Spleen (tissue), 11 donors: ENCODE data around the gene DYNLT1. TPM values are rescaled to one million over a fixed set of nuclear protein-coding genes. Genes with fewer than 3 reads are reported as not detected.
A peak's percentile ranks its signal among the peaks of the same experiment; 100 is the strongest.

Source experiments
- DNase-seq: peaks from one replicate; pipeline ENCODE4 v3.0.0-alpha.2; 2020
- H3K27ac ChIP-seq, 8 donors: fragments of 200-600 bp; sonication (generic) in 7 of 8; 1 replicate in 4 of 8; 2 replicates in 4 of 8; pipeline versions ENCODE4 v1.5.0 to v1.8.0; 2016 to 2021; ENCODE audit warnings: inconsistent platforms in 4 of 8, mild to moderate bottlenecking in 4 of 8, moderate library complexity in 1 of 8
- H3K27me3 ChIP-seq, 7 donors: fragments of 200-600 bp; sonication (generic) in 6 of 7; replicated peaks in 1 of 7; 1 replicate in 4 of 7; 2 replicates in 3 of 7; pipeline versions ENCODE4 v1.5.0 to v1.8.0; 2016 to 2021; ENCODE audit warnings: inconsistent platforms in 3 of 7, mild to moderate bottlenecking in 1 of 7
- H3K36me3 ChIP-seq, 6 donors: fragments of 200-600 bp; sonication (generic) in 5 of 6; 1 replicate in 4 of 6; 2 replicates in 2 of 6; pipeline versions ENCODE4 v1.5.0 to v1.8.0; 2016 to 2021; ENCODE audit warnings: inconsistent platforms in 2 of 6
- H3K4me1 ChIP-seq, 6 donors: fragments of 200-600 bp; sonication (generic) in 5 of 6; 1 replicate in 3 of 6; 2 replicates in 3 of 6; pipeline versions ENCODE4 v1.5.0 to v1.8.0; 2016 to 2021; ENCODE audit warnings: inconsistent platforms in 3 of 6
- H3K4me3 ChIP-seq, 8 donors: fragments of 200-600 bp; sonication (generic) in 7 of 8; 1 replicate in 4 of 8; 2 replicates in 4 of 8; pipeline versions ENCODE4 v1.5.0 to v1.8.0; 2016 to 2021; ENCODE audit warnings: inconsistent platforms in 4 of 8, mild to moderate bottlenecking in 4 of 8, moderate library complexity in 2 of 8
- H3K9me3 ChIP-seq, 8 donors: fragments of 200-600 bp; sonication (generic) in 7 of 8; 1 replicate in 4 of 8; 2 replicates in 4 of 8; pipeline versions ENCODE4 v1.5.0 to v1.8.0; 2016 to 2021; ENCODE audit warnings: inconsistent platforms in 4 of 8
- POLR2A ChIP-seq, 3 donors: fragments of 450-650 bp; IDR thresholded peaks; one replicate each; pipeline ENCODE4 v1.5.1; 2017; ENCODE audit warnings: antibody characterized with exemption in 3 of 3, mild to moderate bottlenecking in 1 of 3
- POLR2AphosphoS5 ChIP-seq, 3 donors: sonication (generic); formaldehyde crosslinking; IDR thresholded peaks; one replicate each; pipeline ENCODE4 v1.5.1; 2017; ENCODE audit warnings: antibody characterized with exemption in 3 of 3
- WGBS, 5 donors: extraction: QIAGEN DNeasy Blood & Tissue Kit in 3 of 5; methylation state at CpG; one replicate each; pipeline versions ENCODE4 v1.1.5 to v1.1.7; 2013 to 2018; 5-methylcytosine and 5-hydroxymethylcytosine counted together
- intact Hi-C: fragments of 100-400 bp; cut with DNase I; formaldehyde crosslinking; loops from one replicate; pipeline ENCODE4 v1.15.0; 2023; ENCODE audit warnings: low total_unique reads
- polyA plus RNA-seq, 3 donors: library from polyadenylated mRNA; stranded (reverse); fragments of 200-250 nt; gene quantifications; one replicate each; pipeline ENCODE4 v1.2.1, GENCODE V29; 2013
- total RNA-seq, 7 donors: library from RNA; depleted of rRNA in 3 of 7; stranded (reverse); fragments of >200 nt in 3 of 7; fragmentation: NEBNext Ultra II Directional in 4 of 7; extraction: Animal tissue kit (Norgen Biotek cat#: 25700) in 4 of 7; gene quantifications; one replicate each; pipeline versions ENCODE4 v1.1.0 to v1.2.1, GENCODE V29; 2016 to 2021
- TF ChIP-seq, protein P1 (sequence below), 11 experiments: fragments of 200-600 bp in 7 of 11; fragments of 450-650 bp in 4 of 11; sonication (generic) in 4 of 11; IDR thresholded peaks in 8 of 11; conservative IDR thresholded peaks in 3 of 11; 1 replicate in 7 of 11; 2 replicates in 4 of 11; pipeline versions ENCODE4 v1.4.0 to v1.8.0; 2016 to 2021; ENCODE audit warnings: antibody characterized with exemption in 11 of 11, inconsistent platforms in 4 of 11, mild to moderate bottlenecking in 1 of 11
- donor health status: healthy with polysubstance abuse.
- donor health status: DM: no; HTN: no; CAD: no; lungs with moderate emphysema.
- donor health status: DM: no; HTN: no; CAD: no.
- donor health status: Bipolar disorder and iron deficiency.
- donor health status: healthy.
- donor health status: DM: no; HTN: no; CAD: no.
- donor health status: DM: yes; HTN: yes; CAD: no.

The DYNLT1 gene
- total and polyA plus RNA-seq, 10 donors, result 61.3 to 131 (median 75.8) TPM

DNA sequence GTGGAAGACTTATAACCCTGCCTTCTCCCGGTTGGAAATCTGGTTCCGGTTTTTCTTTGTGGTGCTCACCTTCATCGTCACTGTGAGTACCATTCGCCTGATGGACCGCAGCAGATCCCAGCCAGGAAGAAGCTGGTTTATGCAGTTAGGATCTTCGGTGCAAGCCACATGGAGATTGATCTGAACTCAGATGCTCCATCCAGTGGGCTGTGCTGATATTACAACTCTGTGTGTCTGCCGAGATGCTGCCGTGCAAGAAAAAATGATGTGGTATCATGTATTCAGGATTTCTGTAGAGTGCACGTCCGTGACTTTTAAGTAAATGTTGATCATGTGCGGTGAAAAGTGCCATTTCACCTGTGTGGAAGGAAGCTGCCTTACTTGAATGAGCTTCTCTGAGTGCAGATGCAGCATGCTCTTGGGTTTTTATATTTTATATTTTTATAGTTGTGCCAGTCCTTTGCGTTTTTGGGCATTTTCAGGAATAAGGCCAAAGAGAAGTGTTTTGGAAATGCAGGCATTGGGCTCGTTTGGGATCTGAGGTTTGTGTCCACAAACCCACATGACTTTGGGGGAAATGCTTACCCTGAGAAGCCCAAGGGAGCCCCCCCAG lies 39.2 kb downstream of the DYNLT1 start:
- TF ChIP-seq POLR2A (IDR thresholded peaks at IDR 0.05) (no peak), POLR2AphosphoS5 (IDR thresholded peaks at IDR 0.05) (peak in 1 of 3 donors; percentile 9)
- TF ChIP-seq, protein P1, sequence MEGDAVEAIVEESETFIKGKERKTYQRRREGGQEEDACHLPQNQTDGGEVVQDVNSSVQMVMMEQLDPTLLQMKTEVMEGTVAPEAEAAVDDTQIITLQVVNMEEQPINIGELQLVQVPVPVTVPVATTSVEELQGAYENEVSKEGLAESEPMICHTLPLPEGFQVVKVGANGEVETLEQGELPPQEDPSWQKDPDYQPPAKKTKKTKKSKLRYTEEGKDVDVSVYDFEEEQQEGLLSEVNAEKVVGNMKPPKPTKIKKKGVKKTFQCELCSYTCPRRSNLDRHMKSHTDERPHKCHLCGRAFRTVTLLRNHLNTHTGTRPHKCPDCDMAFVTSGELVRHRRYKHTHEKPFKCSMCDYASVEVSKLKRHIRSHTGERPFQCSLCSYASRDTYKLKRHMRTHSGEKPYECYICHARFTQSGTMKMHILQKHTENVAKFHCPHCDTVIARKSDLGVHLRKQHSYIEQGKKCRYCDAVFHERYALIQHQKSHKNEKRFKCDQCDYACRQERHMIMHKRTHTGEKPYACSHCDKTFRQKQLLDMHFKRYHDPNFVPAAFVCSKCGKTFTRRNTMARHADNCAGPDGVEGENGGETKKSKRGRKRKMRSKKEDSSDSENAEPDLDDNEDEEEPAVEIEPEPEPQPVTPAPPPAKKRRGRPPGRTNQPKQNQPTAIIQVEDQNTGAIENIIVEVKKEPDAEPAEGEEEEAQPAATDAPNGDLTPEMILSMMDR (IDR thresholded peaks at IDR 0.05 in 8 of 11, conservative IDR thresholded peaks at IDR 0.05 in 3 of 11), result peak; percentile 47 to 81 (median 70)
- Histone ChIP-seq H3K4me1 (peaks cover 0 to 5% (median 0%) of the 10 kb centered on the region in 6 donors), H3K4me3 (no peak overlapping the region), H3K27ac (no peak overlapping the region), H3K9me3 (no peaks in the 10 kb centered on the region), H3K36me3 (peaks cover 0 to 94% (median 54%) of the 10 kb centered on the region in 6 donors), H3K27me3 (no peaks in the 10 kb centered on the region)
- intact Hi-C loops, result no loop called here
- 39 to 54% (median 50%) methylated on average over 13 of the region's 13 CpGs for WGBS, 5 donors
- DNase-seq, result no peak

DNA sequence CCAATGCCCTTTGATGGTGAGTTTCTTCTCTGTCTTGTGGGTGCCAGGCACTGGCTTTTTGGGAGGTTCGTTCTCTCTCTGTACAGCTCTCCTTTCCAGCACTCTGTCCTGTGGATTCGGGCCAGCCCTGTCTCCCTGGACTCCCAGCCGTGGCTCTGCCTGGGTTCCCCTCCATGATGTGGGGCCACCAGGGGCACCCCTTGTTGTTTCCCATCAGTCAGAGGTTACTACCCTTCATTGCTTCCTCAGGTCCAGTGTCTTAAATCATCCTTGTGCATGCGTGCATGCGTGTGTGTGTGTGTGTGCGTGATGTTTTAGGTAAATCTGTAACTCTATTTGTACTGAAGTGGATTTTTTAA lies 40.5 kb downstream of the DYNLT1 start:
- intact Hi-C loops, result loop anchor here (5.0 kb wide), 1 partner anchor 382 kb away; no protein-coding TSS in a partner anchor
- no peak for DNase-seq
- Histone ChIP-seq H3K4me3 (no peak overlapping the region), H3K27me3 (no peaks in the 10 kb centered on the region), H3K4me1 (peaks cover 0 to 5% (median 0%) of the 10 kb centered on the region in 6 donors), H3K27ac (no peak overlapping the region), H3K9me3 (no peaks in the 10 kb centered on the region), H3K36me3 (peaks cover 0 to 94% (median 52%) of the 10 kb centered on the region in 6 donors)
- TF ChIP-seq POLR2AphosphoS5 (IDR thresholded peaks at IDR 0.05), result no peak
- TF ChIP-seq, protein P1 (IDR thresholded peaks at IDR 0.05 in 8 of 11, conservative IDR thresholded peaks at IDR 0.05 in 3 of 11), result no peak
- no peak for TF ChIP-seq POLR2A (IDR thresholded peaks at IDR 0.05)
- 94 to 100% (median 97%) methylated on average over 6 of the region's 6 CpGs for WGBS, 5 donors

DNA sequence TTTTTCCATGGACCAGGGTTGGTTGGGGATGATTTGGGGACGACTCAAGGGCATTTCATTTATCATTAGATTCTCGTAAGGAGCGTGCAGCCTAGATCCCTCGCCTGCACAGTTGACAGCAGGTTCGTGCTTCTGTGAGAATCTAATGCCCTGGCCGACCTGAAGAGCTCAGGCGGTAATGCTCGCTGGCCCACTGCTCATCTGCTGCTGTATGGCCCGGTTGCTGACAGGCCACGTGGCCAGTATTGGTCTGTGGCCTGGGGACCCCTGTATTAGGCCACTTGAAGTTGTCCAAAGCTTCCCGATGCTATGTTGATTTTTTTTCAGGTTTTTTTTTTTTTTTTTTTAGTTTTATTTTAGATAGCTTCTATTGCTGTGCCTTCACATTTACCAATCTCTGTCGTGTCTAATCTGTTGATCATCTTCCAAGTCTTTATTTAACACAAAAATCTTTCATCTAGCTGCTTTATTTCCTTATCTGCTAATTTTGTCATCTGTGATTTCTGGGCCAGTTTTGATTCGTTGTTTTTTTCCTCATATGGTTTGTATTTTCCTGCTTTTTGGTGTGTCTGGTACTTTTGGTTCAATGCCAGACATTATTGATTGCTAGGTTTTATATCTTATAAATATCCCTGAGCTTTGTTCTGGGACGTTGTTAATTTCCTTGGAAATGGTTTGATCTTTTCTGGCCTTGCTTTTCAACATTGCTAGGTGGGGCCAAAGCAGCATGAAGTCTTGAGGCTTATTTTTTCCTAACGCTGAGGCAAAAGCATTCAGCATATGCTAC lies 41.1 kb downstream of the DYNLT1 start:
- Histone ChIP-seq H3K27ac (no peak overlapping the region), H3K27me3 (no peaks in the 10 kb centered on the region), H3K4me3 (no peak overlapping the region), H3K36me3 (peaks cover 0 to 94% (median 49%) of the 10 kb centered on the region in 6 donors), H3K4me1 (peaks cover 0 to 5% (median 0%) of the 10 kb centered on the region in 6 donors), H3K9me3 (no peaks in the 10 kb centered on the region)
- TF ChIP-seq, protein P1 (IDR thresholded peaks at IDR 0.05 in 8 of 11, conservative IDR thresholded peaks at IDR 0.05 in 3 of 11), result no peak
- TF ChIP-seq POLR2A (IDR thresholded peaks at IDR 0.05) (no peak), POLR2AphosphoS5 (IDR thresholded peaks at IDR 0.05) (no peak)
- intact Hi-C loops, result loop anchor here (5.0 kb wide), 1 partner anchor 381 kb away; no protein-coding TSS in a partner anchor
- DNase-seq, result no peak
- 83 to 92% (median 90%) methylated on average over 15 of the region's 15 CpGs for WGBS, 5 donors

DNA sequence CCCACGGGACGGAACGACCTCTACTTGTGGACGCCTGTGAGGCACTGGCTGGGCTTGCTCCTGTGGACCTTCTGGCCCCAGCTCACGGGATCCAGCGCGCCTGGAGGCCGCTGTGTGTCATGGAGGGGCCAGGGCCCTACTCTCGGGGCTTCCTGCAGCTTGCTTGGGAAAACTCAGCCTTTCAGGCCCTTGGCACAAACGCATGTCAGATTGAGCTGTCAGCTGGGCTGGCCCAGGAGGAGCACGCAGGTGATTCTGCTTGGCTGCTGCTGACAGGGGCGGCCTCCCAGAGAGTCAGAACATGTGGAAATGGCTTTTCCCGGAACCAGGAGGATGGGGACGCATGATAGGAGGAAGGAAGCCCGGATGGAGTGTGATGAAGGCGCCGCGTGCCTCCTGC lies 44.9 kb downstream of the DYNLT1 start:
- Histone ChIP-seq H3K9me3 (no peaks in the 10 kb centered on the region), H3K27me3 (no peaks in the 10 kb centered on the region), H3K36me3 (peaks cover 0 to 98% (median 26%) of the 10 kb centered on the region in 6 donors), H3K4me3 (no peak overlapping the region), H3K4me1 (no peaks in the 10 kb centered on the region), H3K27ac (no peak overlapping the region)
- no peak for TF ChIP-seq POLR2A (IDR thresholded peaks at IDR 0.05)
- TF ChIP-seq, protein P1 (IDR thresholded peaks at IDR 0.05 in 8 of 11, conservative IDR thresholded peaks at IDR 0.05 in 3 of 11), result no peak
- TF ChIP-seq POLR2AphosphoS5 (IDR thresholded peaks at IDR 0.05), result peak in 1 of 3 donors; percentile 26
- WGBS, 5 donors, result 93 to 96% (median 93%) methylated on average over 18 of the region's 18 CpGs
- intact Hi-C loops, result loop anchor here (5.0 kb wide), 1 partner anchor 377 kb away; no protein-coding TSS in a partner anchor
- no peak for DNase-seq
